HCT116 (cell line): ENCODE measurements around the gene KSR1. TPM values are rescaled to one million over a fixed set of nuclear protein-coding genes. Genes with fewer than 3 reads are reported as not detected.
A peak's percentile ranks its signal among the peaks of the same experiment; 100 is the strongest.
"Not testable (repeated sequence)": the region's sequence is repeated elsewhere in the genome, so short reads cannot be mapped to it uniquely, and the experiment has no call there.

Source experiments
- ATAC-seq: fragments of 200-7000 bp; cut with Tn5 transposase; 2 replicates; pipeline ENCODE4 v1.9.1; 2020; ENCODE audit warnings: mild to moderate bottlenecking, moderate library complexity
- BruUV-seq: library from RNA; stranded (reverse); fragments of 400-500 nt; replicated peaks from 2 replicates; lab custom pipeline; 2021; lab: Mats Ljungman, UMichigan
- CTCF ChIA-PET: fragments of 300-600 bp; sonication (Branson Sonifier 250); formaldehyde crosslinking; loops from one replicate; lab custom pipeline; 2021; ENCODE audit warnings: antibody characterized with exemption; lab: Charles Lee
- POLR2A ChIA-PET: fragments of 300-600, 350-600 bp; sonication (Branson Sonifier 250); formaldehyde crosslinking; loops from one replicate; lab custom pipeline; 2021; ENCODE audit warnings: antibody characterized with exemption; lab: Charles Lee
- RAD21 ChIA-PET, 2 experiments: fragments of 300-600 bp; sonication (Branson Sonifier 250); formaldehyde crosslinking; loops; one replicate each; lab custom pipeline; 2023; ENCODE audit warnings: low total read pairs in 2 of 2; ENCODE audit not compliant: uncharacterized antibody in 2 of 2, unreplicated experiment in 2 of 2, low non-redundant PET in 1 of 2; lab: Charles Lee
- DNase-seq: peaks from one replicate; pipeline ENCODE4 v3.0.0-alpha.2; 2010; ENCODE audit warnings: low read depth, low spot score
- H2AFZ ChIP-seq: fragments of 200-600 bp; shearing (Covaris generic), sonication (generic); 2 replicates; pipeline ENCODE4 v1.6.1; 2017; ENCODE audit warnings: low read depth, mixed run types, mixed read lengths, antibody characterized with exemption, low read length; ENCODE audit not compliant: poor library complexity, severe bottlenecking
- H3K27ac ChIP-seq: 2 replicates; pipeline ENCODE4 v1.5.1; 2012; ENCODE audit warnings: low read depth, low read length
- H3K27me3 ChIP-seq: fragments of 200-600 bp; sonication (generic); 2 replicates; pipeline ENCODE4 v1.6.1; 2016; ENCODE audit warnings: mixed run types, low read length, mixed read lengths; ENCODE audit not compliant: insufficient read depth
- H3K36me3 ChIP-seq, 2 experiments: fragments of 200-500 bp in 1 of 2; fragments of 200-600 bp in 1 of 2; sonication (Bioruptor generic) in 1 of 2; sonication (generic) in 1 of 2; 2 replicates each; pipeline versions ENCODE4 v1.5.1 to v1.6.1; 2014 to 2016; ENCODE audit warnings: low read length in 2 of 2, inconsistent platforms in 1 of 2, mixed read lengths in 1 of 2, mixed run types in 1 of 2; ENCODE audit not compliant: insufficient read depth in 2 of 2, control insufficient read depth in 1 of 2
- H3K4me1 ChIP-seq, 2 experiments: fragments of 200-600 bp in 1 of 2; sonication (generic) in 1 of 2; 2 replicates each; pipeline versions ENCODE4 v1.5.1 to v1.6.1; 2012 to 2017; ENCODE audit warnings: low read length in 2 of 2, inconsistent platforms in 1 of 2, mild to moderate bottlenecking in 1 of 2, mixed read lengths in 1 of 2, mixed run types in 1 of 2, moderate library complexity in 1 of 2; ENCODE audit not compliant: insufficient read depth in 2 of 2, control insufficient read depth in 1 of 2
- H3K4me2 ChIP-seq: fragments of 200-600 bp; sonication (generic); 2 replicates; pipeline ENCODE4 v1.6.1; 2017; ENCODE audit warnings: mixed run types, low read length, mixed read lengths
- H3K4me3 ChIP-seq, 2 experiments: fragments of 200-600 bp in 1 of 2; sonication (generic) in 1 of 2; replicated peaks in 1 of 2; 2 replicates each; pipeline ENCODE4 v1.5.1; 2011 to 2016; ENCODE audit warnings: low read length in 2 of 2, control low read depth in 1 of 2, low read depth in 1 of 2, mild to moderate bottlenecking in 1 of 2, mixed read lengths in 1 of 2, mixed run types in 1 of 2
- H3K79me2 ChIP-seq: fragments of 200-600 bp; sonication (generic); 2 replicates; pipeline ENCODE4 v1.6.1; 2017; ENCODE audit warnings: mild to moderate bottlenecking, mixed run types, low read length, moderate library complexity, mixed read lengths; ENCODE audit not compliant: insufficient read depth
- H3K9ac ChIP-seq: fragments of 200-600 bp; sonication (generic); 2 replicates; pipeline ENCODE4 v1.6.1; 2016; ENCODE audit warnings: low read length, mixed read lengths
- H3K9me2 ChIP-seq: fragments of 200-600 bp; sonication (generic), shearing (Covaris generic); 2 replicates; pipeline ENCODE4 v1.6.1; 2017; ENCODE audit warnings: mixed run types, mild to moderate bottlenecking, moderate library complexity; ENCODE audit not compliant: insufficient read depth
- H3K9me3 ChIP-seq, 2 experiments: fragments of 200-500 bp in 1 of 2; fragments of 200-600 bp in 1 of 2; sonication (Bioruptor generic) in 1 of 2; sonication (generic) in 1 of 2; 2 replicates each; pipeline ENCODE4 v1.6.1; 2014 to 2017; ENCODE audit warnings: low read length in 2 of 2, mixed read lengths in 2 of 2, inconsistent platforms in 1 of 2, low read depth in 1 of 2, mild to moderate bottlenecking in 1 of 2, mixed run types in 1 of 2, moderate library complexity in 1 of 2; ENCODE audit not compliant: control insufficient read depth in 1 of 2, insufficient read depth in 1 of 2
- H4K20me1 ChIP-seq: fragments of 200-600 bp; sonication (generic), shearing (Covaris generic); 2 replicates; pipeline ENCODE4 v1.6.1; 2017; ENCODE audit warnings: mixed run types, mild to moderate bottlenecking, moderate library complexity; ENCODE audit not compliant: insufficient read depth
- CTCF ChIP-seq, 3 experiments: fragments of 200-600 bp in 1 of 3; sonication (generic) in 1 of 3; IDR thresholded peaks in 2 of 3; conservative IDR thresholded peaks in 1 of 3; 2 replicates each; pipeline ENCODE4 v1.5.1; 2012 to 2017; ENCODE audit warnings: low read depth in 2 of 3, low read length in 2 of 3, antibody characterized with exemption in 1 of 3, borderline replicate concordance in 1 of 3, control low read depth in 1 of 3, mild to moderate bottlenecking in 1 of 3, mixed read lengths in 1 of 3, mixed run types in 1 of 3, moderate library complexity in 1 of 3; ENCODE audit not compliant: insufficient read depth in 1 of 3
- EZH2phosphoT487 ChIP-seq: fragments of 200-600 bp; IDR thresholded peaks from 2 replicates; pipeline ENCODE4 v1.6.1; 2018; ENCODE audit warnings: antibody characterized with exemption, borderline replicate concordance
- RAD21 ChIP-seq: IDR thresholded peaks from 2 replicates; pipeline ENCODE4 v1.6.1; 2012; ENCODE audit warnings: low read depth, mild to moderate bottlenecking
- ZBTB33 ChIP-seq: IDR thresholded peaks from 2 replicates; pipeline ENCODE4 v1.6.1; 2011; ENCODE audit warnings: mild to moderate bottlenecking, low read length, moderate library complexity; ENCODE audit not compliant: insufficient replicate concordance; ENCODE audit errors: extremely low read depth
- intact Hi-C: fragments of 100-400 bp; cut with micrococcal nuclease; formaldehyde crosslinking; loops from 2 replicates; pipeline ENCODE4 v1.10.0; 2022
- total RNA-seq: library from RNA; stranded (reverse); gene quantifications from one replicate; pipeline ENCODE4 v1.2.1, GENCODE V29; 2021; ENCODE audit not compliant: unreplicated experiment

The KSR1 gene
- total RNA-seq, 1 experiment from 2014 or later, result 16.5 TPM

- ChIA-PET POLR2A (no interaction called here), CTCF (interaction anchor here (0.7 to 2.3 kb wide), 4 partner anchors 12 to 416 kb away, joined by 3 to 16 read pairs (median 9); no protein-coding TSS in a partner anchor), RAD21 (interaction anchor here in 1 of 2 experiments (0.7 kb wide), 1 partner anchor 185 kb away, joined by 12 read pairs; no protein-coding TSS in a partner anchor)
- H3K27ac ChIP-seq, result no peak overlapping the region
- no peak for DNase-seq
- TF ChIP-seq ZBTB33 (no peak), CTCF (IDR thresholded peaks at IDR 0.05 in 2 of 3, conservative IDR thresholded peaks at IDR 0.05 in 1 of 3; ENCODE audit: borderline replicate concordance in 1 of 3, insufficient read depth in 1 of 3, low read depth in 2 of 3, low read length in 2 of 3) (peak; percentile 69 to 78 (median 78)), RAD21 (peak; percentile 70), EZH2phosphoT487 (no peak)
- no peaks in the 10 kb centered on the region for H3K9me3 ChIP-seq
- no peaks in the 10 kb centered on the region for H3K79me2 ChIP-seq
- no peaks in the 10 kb centered on the region for H3K27me3 ChIP-seq
- H3K4me1 ChIP-seq, result peaks cover 3 to 9% of the 10 kb centered on the region in 2 experiments; a peak in 2 of 4 replicates
- no peaks in the 10 kb centered on the region for H4K20me1 ChIP-seq
- no peaks in the 10 kb centered on the region for H3K9me2 ChIP-seq
- no peak overlapping the region for H3K9ac ChIP-seq
- H3K36me3 ChIP-seq, result no peaks in the 10 kb centered on the region
- no peak overlapping the region for H2AFZ ChIP-seq
- no peak overlapping the region for H3K4me2 ChIP-seq
- peak; percentile 53 for ATAC-seq
- H3K4me3 ChIP-seq, result no peak overlapping the region
- intact Hi-C loops, result loop anchor here (1.0 to 5.0 kb wide), 4 partner anchors 42 to 404 kb away; no protein-coding TSS in a partner anchor
- no TSS peak for BruUV-seq
These were observed 195.4 kb downstream of the KSR1 start for GRCh38 chr17:27651411-27652345.

- intact Hi-C loops, result loop anchor here (5.0 kb wide), 2 partner anchors 301 to 406 kb away; no protein-coding TSS in a partner anchor
- H2AFZ ChIP-seq, POLR2A ChIA-PET, BruUV-seq, DNase-seq, H3K9me2 ChIP-seq, H3K4me1 ChIP-seq, H3K79me2 ChIP-seq, H3K4me3 ChIP-seq, H3K36me3 ChIP-seq, ATAC-seq, H3K27me3 ChIP-seq, H3K27ac ChIP-seq, H4K20me1 ChIP-seq, H3K4me2 ChIP-seq, H3K9ac ChIP-seq, H3K9me3 ChIP-seq: not testable (repeated sequence)
- CTCF ChIA-PET, result interaction anchor here (1.2 to 3.1 kb wide), 5 partner anchors 25 to 226 kb away, joined by 3 to 76 read pairs (median 9); no protein-coding TSS in a partner anchor
- RAD21 ChIA-PET, result interaction anchor here in 1 of 2 experiments (1.2 kb wide), 1 partner anchor 418 kb away, joined by 4 read pairs; no protein-coding TSS in a partner anchor
These were observed 197.3 kb downstream of the KSR1 start for GRCh38 chr17:27653449-27653971.
